Body of pancreas (tissue), 4 donors: ENCODE data around the gene PPP6R1. TPM values are rescaled to one million over a fixed set of nuclear protein-coding genes. Genes with fewer than 3 reads are reported as not detected.

ENCODE experiments used
- ATAC-seq: fragments of 150-250 bp; one replicate; pipeline ENCODE4 v1.9.1; 2016
- DNase-seq, 4 donors: peaks; one replicate each; pipeline ENCODE4 v3.0.0-alpha.2; 2019
- H3K27ac ChIP-seq, 4 donors: fragments of 200-600 bp; sonication (generic); 1 replicate in 3 of 4; 2 replicates in 1 of 4; pipeline versions ENCODE4 v1.5.1 to v1.6.1; 2016 to 2019; ENCODE audit warnings: mild to moderate bottlenecking in 1 of 4, mixed read lengths in 1 of 4, moderate library complexity in 1 of 4
- H3K27me3 ChIP-seq, 2 donors: fragments of 200-600 bp; sonication (generic); one replicate each; pipeline ENCODE4 v1.6.0; 2016; ENCODE audit warnings: mild to moderate bottlenecking in 1 of 2
- H3K36me3 ChIP-seq, 2 donors: fragments of 200-600 bp; sonication (generic); replicated peaks in 1 of 2; 2 replicates each; pipeline ENCODE4 v1.5.1; 2016; ENCODE audit warnings: low read depth in 2 of 2; ENCODE audit not compliant: insufficient read depth in 1 of 2
- H3K4me1 ChIP-seq: fragments of 200-600 bp; sonication (generic); one replicate; pipeline ENCODE4 v1.6.0; 2016
- H3K4me3 ChIP-seq, 2 donors: fragments of 200-600 bp; sonication (generic); 1 replicate in 1 of 2; 2 replicates in 1 of 2; pipeline ENCODE4 v1.5.1; 2016 to 2019
- H3K9me3 ChIP-seq, 3 donors: fragments of 200-600 bp; sonication (generic); 1 replicate in 2 of 3; 2 replicates in 1 of 3; pipeline ENCODE4 v1.5.1; 2016
- POLR2A ChIP-seq, 3 donors: fragments of 450-650 bp; IDR thresholded peaks; one replicate each; pipeline ENCODE4 v1.6.1; 2016; ENCODE audit warnings: antibody characterized with exemption in 3 of 3, mild to moderate bottlenecking in 2 of 3
- WGBS, 2 donors: methylation state at CpG; one replicate each; pipeline ENCODE4 v1.1.5; 2017; 5-methylcytosine and 5-hydroxymethylcytosine counted together
- intact Hi-C: fragments of 100-400 bp; cut with DNase I; formaldehyde crosslinking; loops from one replicate; pipeline ENCODE4 v1.15.1; 2023
- total RNA-seq, 2 donors: library from RNA; depleted of rRNA; stranded (reverse); fragments of >200 nt; gene quantifications; one replicate each; pipeline ENCODE4 v1.1.0, GENCODE V29; 2016
- TF ChIP-seq, protein P1 (sequence below), 7 experiments: fragments of 450-650 bp in 4 of 7; fragments of 200-600 bp in 3 of 7; sonication (generic) in 3 of 7; IDR thresholded peaks; one replicate each; pipeline ENCODE4 v1.5.1; 2016 to 2019; ENCODE audit warnings: antibody characterized with exemption in 7 of 7

Gene PPP6R1
- total RNA-seq, 2 donors from 2014 or later, result 19.2 to 20.8 TPM

DNA sequence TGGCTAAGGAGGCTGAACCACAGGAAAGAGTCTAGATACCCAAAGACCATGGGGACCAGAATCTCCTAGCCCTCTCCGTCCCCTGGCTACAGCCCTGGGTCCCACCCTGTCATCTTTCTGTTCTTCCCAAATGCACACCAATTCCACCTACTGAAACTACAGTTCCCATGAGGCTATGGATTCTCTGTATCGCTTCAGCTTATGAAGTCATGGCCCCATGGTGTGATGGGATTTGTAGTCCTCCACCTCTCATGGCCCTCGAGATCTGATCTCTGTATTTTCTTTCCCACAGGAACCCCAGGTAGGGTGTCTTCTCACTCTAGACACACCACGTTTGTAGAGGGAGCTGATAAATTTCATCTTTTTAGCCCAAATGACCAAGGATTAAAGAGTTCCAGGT is 61.3 kb downstream of the PPP6R1 start:
- Histone ChIP-seq H3K36me3 (no peaks in the 10 kb centered on the region), H3K4me1 (no peaks in the 10 kb centered on the region), H3K27ac (no peak overlapping the region), H3K9me3 (no peaks in the 10 kb centered on the region), H3K4me3 (no peak overlapping the region), H3K27me3 (no peaks in the 10 kb centered on the region)
- 60 to 75% methylated on average over 4 of the region's 4 CpGs for WGBS, 2 donors
- TF ChIP-seq POLR2A (IDR thresholded peaks at IDR 0.05), result no peak
- DNase-seq, result no peak
- ATAC-seq, result no peak
- intact Hi-C loops, result no loop called here

DNA sequence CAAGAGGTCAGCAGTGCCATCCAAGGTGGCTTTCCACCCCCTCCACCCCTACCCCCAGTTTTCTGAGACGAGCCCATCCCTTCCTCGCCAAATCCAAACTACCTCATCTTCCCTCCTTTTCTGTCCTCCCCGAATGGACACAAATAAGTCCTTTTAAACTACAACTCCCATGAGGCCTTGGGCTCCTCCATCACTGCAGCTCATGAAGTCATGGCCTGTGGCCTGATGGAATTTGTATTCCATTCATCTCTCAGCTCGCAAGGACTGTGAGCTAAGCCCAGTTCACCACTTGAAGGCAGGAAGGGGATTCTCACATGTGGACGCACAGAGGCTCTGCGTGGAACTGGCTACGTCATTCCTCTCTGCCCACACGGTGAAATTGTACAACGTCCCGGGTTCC is 62.0 kb downstream of the PPP6R1 start:
- 85 to 91% methylated on average over 10 of the region's 10 CpGs for WGBS, 2 donors
- TF ChIP-seq, protein P1, sequence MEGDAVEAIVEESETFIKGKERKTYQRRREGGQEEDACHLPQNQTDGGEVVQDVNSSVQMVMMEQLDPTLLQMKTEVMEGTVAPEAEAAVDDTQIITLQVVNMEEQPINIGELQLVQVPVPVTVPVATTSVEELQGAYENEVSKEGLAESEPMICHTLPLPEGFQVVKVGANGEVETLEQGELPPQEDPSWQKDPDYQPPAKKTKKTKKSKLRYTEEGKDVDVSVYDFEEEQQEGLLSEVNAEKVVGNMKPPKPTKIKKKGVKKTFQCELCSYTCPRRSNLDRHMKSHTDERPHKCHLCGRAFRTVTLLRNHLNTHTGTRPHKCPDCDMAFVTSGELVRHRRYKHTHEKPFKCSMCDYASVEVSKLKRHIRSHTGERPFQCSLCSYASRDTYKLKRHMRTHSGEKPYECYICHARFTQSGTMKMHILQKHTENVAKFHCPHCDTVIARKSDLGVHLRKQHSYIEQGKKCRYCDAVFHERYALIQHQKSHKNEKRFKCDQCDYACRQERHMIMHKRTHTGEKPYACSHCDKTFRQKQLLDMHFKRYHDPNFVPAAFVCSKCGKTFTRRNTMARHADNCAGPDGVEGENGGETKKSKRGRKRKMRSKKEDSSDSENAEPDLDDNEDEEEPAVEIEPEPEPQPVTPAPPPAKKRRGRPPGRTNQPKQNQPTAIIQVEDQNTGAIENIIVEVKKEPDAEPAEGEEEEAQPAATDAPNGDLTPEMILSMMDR (IDR thresholded peaks at IDR 0.05), result no peak
- ATAC-seq, result no peak
- Histone ChIP-seq H3K36me3 (no peaks in the 10 kb centered on the region), H3K9me3 (no peaks in the 10 kb centered on the region), H3K27me3 (no peaks in the 10 kb centered on the region), H3K4me3 (no peak overlapping the region), H3K4me1 (no peaks in the 10 kb centered on the region), H3K27ac (no peak overlapping the region)
- intact Hi-C loops, result no loop called here
- no peak for DNase-seq

DNA sequence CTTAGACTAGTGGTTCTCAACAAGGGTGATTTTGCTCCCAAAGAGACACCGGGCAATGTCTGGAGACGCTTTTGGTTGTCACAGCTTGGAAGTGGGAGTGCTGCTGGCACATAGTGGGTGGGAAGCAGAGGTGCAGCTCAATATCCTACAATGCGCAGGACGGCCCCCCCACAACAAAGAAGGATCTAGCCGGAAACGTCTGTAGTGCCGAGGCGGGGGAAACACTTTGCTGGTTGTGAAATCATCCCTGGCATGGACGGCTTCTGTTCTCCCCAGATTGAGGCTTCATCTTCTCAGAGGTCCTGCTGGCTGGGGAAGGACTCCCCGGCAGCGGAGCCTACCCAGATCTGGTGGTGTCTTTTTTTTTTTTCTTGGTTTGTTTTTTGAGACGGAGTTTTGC is 65.3 kb downstream of the PPP6R1 start:
- Histone ChIP-seq H3K4me3 (no peak overlapping the region), H3K27me3 (no peaks in the 10 kb centered on the region), H3K36me3 (no peaks in the 10 kb centered on the region), H3K4me1 (no peaks in the 10 kb centered on the region), H3K27ac (no peak overlapping the region), H3K9me3 (no peaks in the 10 kb centered on the region)
- ATAC-seq (no peak), DNase-seq (no peak)
- TF ChIP-seq, protein P1 (IDR thresholded peaks at IDR 0.05), result no peak
- TF ChIP-seq POLR2A (IDR thresholded peaks at IDR 0.05), result no peak
- WGBS, 2 donors, result 82% methylated on average over 12 of the region's 12 CpGs
- intact Hi-C loops, result no loop called here

DNA sequence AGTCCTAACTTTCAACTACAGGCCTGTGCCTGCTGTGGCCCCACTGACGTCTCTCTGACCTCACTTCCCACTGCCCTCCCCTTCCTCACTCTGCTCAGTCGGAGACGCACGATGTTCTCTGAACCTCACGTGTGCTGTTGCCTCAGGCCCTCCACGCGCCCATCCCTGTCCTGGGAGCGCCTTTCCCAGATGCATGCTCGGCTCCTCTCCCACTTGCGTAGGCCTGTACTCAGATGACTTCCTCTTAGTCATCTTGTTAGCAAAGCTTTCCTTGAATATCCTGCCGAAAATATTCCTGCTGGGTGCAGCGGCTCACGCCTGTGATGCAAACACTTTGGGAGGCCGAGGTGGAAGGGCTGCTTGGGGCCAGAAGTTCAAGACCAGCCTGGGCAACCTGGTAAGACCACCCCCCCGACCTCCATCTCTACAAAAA is 69.4 kb downstream of the PPP6R1 start:
- no peaks in the 10 kb centered on the region for H3K4me1 ChIP-seq
- intact Hi-C loops, result no loop called here
- DNase-seq (peak in 1 of 4 donors; percentile 44), ATAC-seq (peak; percentile 42)
- no peaks in the 10 kb centered on the region for H3K36me3 ChIP-seq
- no peaks in the 10 kb centered on the region for H3K9me3 ChIP-seq
- H3K4me3 ChIP-seq, result no peak overlapping the region
- TF ChIP-seq, protein P1 (IDR thresholded peaks at IDR 0.05), result no peak
- H3K27me3 ChIP-seq, result no peaks in the 10 kb centered on the region
- WGBS, 2 donors, result 63 to 66% methylated on average over 15 of the region's 15 CpGs
- H3K27ac ChIP-seq, result no peak overlapping the region

DNA sequence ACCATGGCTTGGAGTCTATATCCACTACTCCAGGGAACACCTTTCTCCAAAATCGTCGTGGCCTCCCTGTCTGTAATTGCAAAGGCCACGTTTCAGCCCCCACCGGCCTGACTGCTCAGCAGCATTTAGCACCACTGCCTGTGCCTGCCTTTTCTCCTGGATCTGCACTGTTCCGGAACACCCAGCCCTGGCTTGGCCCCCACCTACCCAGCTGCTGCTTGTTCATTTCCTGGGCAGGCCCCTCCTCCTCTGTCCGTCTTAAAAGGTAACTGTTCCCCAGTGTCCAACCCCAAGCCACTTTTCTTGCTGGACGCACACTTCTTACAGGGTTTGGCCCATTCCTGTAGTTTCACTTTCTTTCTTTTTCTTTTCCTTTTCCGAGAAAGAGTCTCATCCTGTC is 70.2 kb downstream of the PPP6R1 start:
- 61 to 65% methylated on average over 8 of the region's 8 CpGs for WGBS, 2 donors
- DNase-seq (no peak), ATAC-seq (no peak)
- Histone ChIP-seq H3K27me3 (no peaks in the 10 kb centered on the region), H3K4me1 (no peaks in the 10 kb centered on the region), H3K4me3 (no peak overlapping the region), H3K36me3 (no peaks in the 10 kb centered on the region), H3K9me3 (no peaks in the 10 kb centered on the region), H3K27ac (no peak overlapping the region)
- no peak for TF ChIP-seq POLR2A (IDR thresholded peaks at IDR 0.05)
- TF ChIP-seq, protein P1 (IDR thresholded peaks at IDR 0.05), result no peak
- intact Hi-C loops, result no loop called here
